ENCODE measurements around the gene B2M.
A peak's percentile ranks its signal among the peaks of the same experiment; 100 is the strongest.
"Not testable (repeated sequence)": the region's sequence is repeated elsewhere in the genome, so short reads cannot be mapped to it uniquely, and the experiment has no call there.

Gene B2M

GRCh38 chr15:44726568-44727484 is 15.5 kb downstream of the B2M start:
- Mint-ChIP-seq H3K9me3 (no peaks in the 10 kb centered on the region), H3K4me3 (peak overlapping the region; percentile 98), H3K4me1 (peaks cover 76% of the 10 kb centered on the region), H3K27ac (peak overlapping the region; percentile 98), H3K36me3 (ENCODE audit: low read depth) (peaks cover 22% of the 10 kb centered on the region), H3K27me3 (peaks cover 2% of the 10 kb centered on the region)
- ATAC-seq (peak; percentile 60), DNase-seq (peak; percentile 71)

- Mint-ChIP-seq H3K4me3 (peak overlapping the region; percentile 98), H3K9me3 (no peaks in the 10 kb centered on the region), H3K27me3 (peaks cover 2% of the 10 kb centered on the region), H3K4me1 (peaks cover 77% of the 10 kb centered on the region), H3K27ac (peak overlapping the region; percentile 98), H3K36me3 (ENCODE audit: low read depth) (peaks cover 30% of the 10 kb centered on the region)
- ATAC-seq, result no peak
- no peak for DNase-seq
Observed at GRCh38 chr15:44727485-44728231, 16.3 kb downstream of the B2M start.

GRCh38 chr15:44728232-44728575 is 16.9 kb downstream of the B2M start:
- Mint-ChIP-seq H3K4me1 (peaks cover 75% of the 10 kb centered on the region), H3K4me3 (peak overlapping the region; percentile 98), H3K27ac (peak overlapping the region; percentile 98), H3K36me3 (ENCODE audit: low read depth) (peaks cover 30% of the 10 kb centered on the region)
- not testable (repeated sequence) for H3K9me3 Mint-ChIP-seq, DNase-seq, ATAC-seq, H3K27me3 Mint-ChIP-seq

GRCh38 chr15:44728576-44729407 is 17.5 kb downstream of the B2M start:
- no peaks in the 10 kb centered on the region for H3K9me3 Mint-ChIP-seq
- peak; percentile 83 for ATAC-seq
- H3K27ac Mint-ChIP-seq, result peak overlapping the region; percentile 98
- peaks cover 35% of the 10 kb centered on the region for H3K36me3 Mint-ChIP-seq (ENCODE audit: low read depth)
- H3K27me3 Mint-ChIP-seq, result peaks cover 2% of the 10 kb centered on the region
- peak; percentile 92 for DNase-seq
- peaks cover 75% of the 10 kb centered on the region for H3K4me1 Mint-ChIP-seq
- peak overlapping the region; percentile 98 for H3K4me3 Mint-ChIP-seq

GRCh38 chr15:44729408-44730127 is 18.3 kb downstream of the B2M start:
- H3K27me3 Mint-ChIP-seq, result peaks cover 2% of the 10 kb centered on the region
- H3K36me3 Mint-ChIP-seq (ENCODE audit: low read depth), result peaks cover 33% of the 10 kb centered on the region
- H3K27ac Mint-ChIP-seq, result peak overlapping the region; percentile 98
- peak; percentile 51 for DNase-seq
- peaks cover 74% of the 10 kb centered on the region for H3K4me1 Mint-ChIP-seq
- no peak for ATAC-seq
- H3K9me3 Mint-ChIP-seq, result no peaks in the 10 kb centered on the region
- peak overlapping the region; percentile 98 for H3K4me3 Mint-ChIP-seq

- Mint-ChIP-seq H3K27me3 (no peaks in the 10 kb centered on the region), H3K36me3 (ENCODE audit: low read depth) (peaks cover 31% of the 10 kb centered on the region), H3K27ac (peak overlapping the region; percentile 99), H3K4me1 (peaks cover 75% of the 10 kb centered on the region), H3K9me3 (no peaks in the 10 kb centered on the region), H3K4me3 (peak overlapping the region; percentile 85)
- DNase-seq (no peak), ATAC-seq (no peak)
Observed at GRCh38 chr15:44734839-44735481, 23.6 kb downstream of the B2M start.

GRCh38 chr15:44735482-44736180 is 24.3 kb downstream of the B2M start:
- DNase-seq, result peak; percentile 65
- ATAC-seq, result peak; percentile 81
- H3K9me3 Mint-ChIP-seq, result no peaks in the 10 kb centered on the region
- H3K4me3 Mint-ChIP-seq, result peak overlapping the region; percentile 85
- H3K4me1 Mint-ChIP-seq, result peaks cover 72% of the 10 kb centered on the region
- peak overlapping the region; percentile 99 for H3K27ac Mint-ChIP-seq
- H3K36me3 Mint-ChIP-seq (ENCODE audit: low read depth), result peaks cover 29% of the 10 kb centered on the region
- no peaks in the 10 kb centered on the region for H3K27me3 Mint-ChIP-seq

- Mint-ChIP-seq H3K27ac (peak within 1 kb of the TSS; percentile 99), H3K4me1 (peaks cover 68% of the 10 kb centered on the region), H3K36me3 (ENCODE audit: low read depth) (peaks cover 26% of the 10 kb centered on the region), H3K9me3 (no peaks in the 10 kb centered on the region), H3K27me3 (no peaks in the 10 kb centered on the region), H3K4me3 (peak within 1 kb of the TSS; percentile 85)
- no peak for DNase-seq
- peak; percentile 46 for ATAC-seq
Observed at GRCh38 chr15:44736181-44736765, 25.0 kb downstream of the B2M start, which contains the start of gene TRIM69. TRIM69 (plus strand) TSS chr15:44736528; CDS start chr15:44736705, 177 bp downstream.

- Mint-ChIP-seq H3K27ac (peak overlapping the region; percentile 59), H3K4me1 (peaks cover 52% of the 10 kb centered on the region)
Observed at GRCh38 chr15:44738340-44738984, 27.1 kb downstream of the B2M start.

GRCh38 chr15:44739222-44739847 is 28.0 kb downstream of the B2M start:
- not testable (repeated sequence) for DNase-seq; H3K27me3 Mint-ChIP-seq; H3K4me3 Mint-ChIP-seq; H3K27ac Mint-ChIP-seq; ATAC-seq; H3K36me3 Mint-ChIP-seq (ENCODE audit: low read depth); H3K9me3 Mint-ChIP-seq
- H3K4me1 Mint-ChIP-seq, result peaks cover 45% of the 10 kb centered on the region

More at GRCh38 chr15:44738340-44738984, 27.1 kb downstream of the B2M start:
- Mint-ChIP-seq H3K9me3 (no peaks in the 10 kb centered on the region), H3K4me3 (peak overlapping the region; percentile 85), H3K27me3 (no peaks in the 10 kb centered on the region), H3K36me3 (ENCODE audit: low read depth) (peaks cover 11% of the 10 kb centered on the region)
- DNase-seq (no peak), ATAC-seq (no peak)

GRCh38 chr15:44743454-44743853 is 32.1 kb downstream of the B2M start:
- not testable (repeated sequence) for H3K4me3 Mint-ChIP-seq

GRCh38 chr15:44753345-44753744 is 42.0 kb downstream of the B2M start:
- Mint-ChIP-seq H3K9me3 (peaks cover 37% of the 10 kb centered on the region), H3K4me3 (no peak overlapping the region), H3K27ac (no peak overlapping the region), H3K27me3 (no peaks in the 10 kb centered on the region), H3K36me3 (ENCODE audit: low read depth) (peaks cover 53% of the 10 kb centered on the region), H3K4me1 (peaks cover 22% of the 10 kb centered on the region)
- no peak for ATAC-seq
- DNase-seq, result no peak

More at GRCh38 chr15:44743454-44743853, 32.1 kb downstream of the B2M start:
- not testable (repeated sequence) for DNase-seq, H3K27ac Mint-ChIP-seq, H3K27me3 Mint-ChIP-seq, H3K4me1 Mint-ChIP-seq, ATAC-seq
- peaks cover 13% of the 10 kb centered on the region for H3K9me3 Mint-ChIP-seq
- peaks cover 14% of the 10 kb centered on the region for H3K36me3 Mint-ChIP-seq (ENCODE audit: low read depth)
